OCI-LY1 (cell line): Measurements from ENCODE around the gene FRMD3.

Source experiments
- CTCF ChIP-seq: fragments of 200-600 bp; sonication (generic), shearing (Covaris generic); IDR thresholded peaks from 2 replicates; pipeline ENCODE4 v1.5.1; 2017; ENCODE audit warnings: mild to moderate bottlenecking, antibody characterized with exemption, low read length, moderate library complexity, mixed read lengths
- EZH2 ChIP-seq: fragments of 200-600 bp; sonication (generic), shearing (Covaris generic); IDR thresholded peaks from 2 replicates; pipeline ENCODE4 v1.8.0; 2017; ENCODE audit warnings: borderline replicate concordance, mixed run types, mild to moderate bottlenecking, antibody characterized with exemption, low read length, moderate library complexity, mixed read lengths

GRCh38 chr9:83270116-83270515 is 268.1 kb downstream of the FRMD3 start:
- TF ChIP-seq CTCF: no peak
- no peak for TF ChIP-seq EZH2
